WTC11 (cell line): ENCODE data around the gene BLOC1S1. TPM values are rescaled to one million over a fixed set of nuclear protein-coding genes. Genes with fewer than 3 reads are reported as not detected.
A peak's percentile ranks its signal among the peaks of the same experiment; 100 is the strongest.

Experiments used
- ATAC-seq: fragments of 200-7000 bp; cut with Tn5 transposase; 2 replicates; pipeline ENCODE4 v1.10.0; 2021; ENCODE audit warnings: mild to moderate bottlenecking, moderate library complexity
- CTCF ChIA-PET: fragments of 300-600 bp; sonication (Branson Sonifier 250); formaldehyde crosslinking; loops from one replicate; lab custom pipeline; 2021; ENCODE audit warnings: antibody characterized with exemption; lab: Charles Lee
- POLR2A ChIA-PET: fragments of 350-600 bp; sonication (Branson Sonifier 250); formaldehyde crosslinking; loops from one replicate; lab custom pipeline; 2021; ENCODE audit warnings: antibody characterized with exemption; lab: Charles Lee
- DNase-seq: peaks from one replicate; pipeline ENCODE4 v3.0.0; 2021; ENCODE audit warnings: low spot score
- H3K27ac Mint-ChIP-seq: 2 replicates; pipeline ENCODE4 v1.8.0; 2021; ENCODE audit warnings: mixed read lengths
- H3K27me3 Mint-ChIP-seq: 2 replicates; pipeline ENCODE4 v1.8.0; 2021; ENCODE audit warnings: low read depth, mild to moderate bottlenecking, moderate library complexity, mixed read lengths
- H3K36me3 Mint-ChIP-seq: 2 replicates; pipeline ENCODE4 v1.8.0; 2021; ENCODE audit warnings: mixed read lengths
- H3K4me1 Mint-ChIP-seq: 2 replicates; pipeline ENCODE4 v1.8.0; 2022; ENCODE audit warnings: mixed read lengths
- H3K4me3 Mint-ChIP-seq: 2 replicates; pipeline ENCODE4 v1.8.0; 2021; ENCODE audit warnings: mild to moderate bottlenecking, moderate library complexity, mixed read lengths
- H3K9me3 Mint-ChIP-seq: 2 replicates; pipeline ENCODE4 v1.8.0; 2021; ENCODE audit warnings: mixed read lengths
- AFF4 ChIP-seq: sonication (generic); formaldehyde crosslinking; IDR thresholded peaks from 2 replicates; pipeline ENCODE4 v1.8.1; 2023; ENCODE audit warnings: mild to moderate bottlenecking, missing genetic modification reagents, borderline replicate concordance
- ATF1 ChIP-seq: sonication (generic); formaldehyde crosslinking; IDR thresholded peaks from 2 replicates; pipeline ENCODE4 v1.8.1; 2023; ENCODE audit warnings: mild to moderate bottlenecking, moderate library complexity, missing genetic modification reagents
- CTCF ChIP-seq: fragments of 200-600 bp; IDR thresholded peaks from 2 replicates; pipeline ENCODE4 v1.8.0; 2022; ENCODE audit warnings: antibody characterized with exemption
- FOXK1 ChIP-seq: sonication (generic); formaldehyde crosslinking; IDR thresholded peaks from 2 replicates; pipeline ENCODE4 v1.8.0; 2022; ENCODE audit warnings: mild to moderate bottlenecking, moderate library complexity, missing genetic modification reagents
- FOXP1 ChIP-seq: sonication (generic); formaldehyde crosslinking; IDR thresholded peaks from 2 replicates; pipeline ENCODE4 v1.8.0; 2022; ENCODE audit warnings: missing genetic modification reagents, mild to moderate bottlenecking, moderate library complexity, borderline replicate concordance
- JAZF1 ChIP-seq: fragments of 250-450 bp; sonication (Bioruptor Pico); IDR thresholded peaks from 2 replicates; pipeline ENCODE4 v1.9.0; 2021; ENCODE audit warnings: moderate library complexity, mild to moderate bottlenecking, inconsistent platforms
- MAX ChIP-seq: sonication (generic); formaldehyde crosslinking; IDR thresholded peaks from 2 replicates; pipeline ENCODE4 v1.8.0; 2022; ENCODE audit warnings: mild to moderate bottlenecking, missing genetic modification reagents
- NFE2L1 ChIP-seq: sonication (generic); formaldehyde crosslinking; IDR thresholded peaks from 2 replicates; pipeline ENCODE4 v1.8.1; 2023; ENCODE audit warnings: missing genetic modification reagents
- NR2C2 ChIP-seq: sonication (generic); formaldehyde crosslinking; IDR thresholded peaks from 2 replicates; pipeline ENCODE4 v1.8.0; 2022; ENCODE audit warnings: mild to moderate bottlenecking, missing genetic modification reagents
- SP1 ChIP-seq: sonication (generic); formaldehyde crosslinking; conservative IDR thresholded peaks from 2 replicates; pipeline ENCODE4 v1.8.1; 2022; ENCODE audit warnings: missing genetic modification reagents
- STAT6 ChIP-seq: sonication (generic); formaldehyde crosslinking; conservative IDR thresholded peaks from 2 replicates; pipeline ENCODE4 v1.8.1; 2023; ENCODE audit warnings: mild to moderate bottlenecking, low read depth, missing genetic modification reagents, moderate library complexity
- TCF7 ChIP-seq: sonication (generic); formaldehyde crosslinking; IDR thresholded peaks from 2 replicates; pipeline ENCODE4 v1.8.0; 2022; ENCODE audit warnings: mild to moderate bottlenecking, low read depth, missing genetic modification reagents, moderate library complexity
- TEAD4 ChIP-seq: sonication (generic); formaldehyde crosslinking; IDR thresholded peaks from 2 replicates; pipeline ENCODE4 v1.8.0; 2022; ENCODE audit warnings: mild to moderate bottlenecking, missing genetic modification reagents
- USF2 ChIP-seq: sonication (generic); formaldehyde crosslinking; IDR thresholded peaks from 2 replicates; pipeline ENCODE4 v1.8.1; 2023; ENCODE audit warnings: mild to moderate bottlenecking, missing genetic modification reagents, moderate library complexity
- total RNA-seq: library from RNA; stranded (reverse); gene quantifications from 3 replicates; pipeline ENCODE4 v1.2.3, GENCODE V29; 2021
- TF ChIP-seq, protein P1 (sequence below): fragments of 250-450 bp; sonication (Bioruptor Pico); conservative IDR thresholded peaks from 2 replicates; pipeline ENCODE4 v1.9.0; 2021; ENCODE audit warnings: mild to moderate bottlenecking

BLOC1S1 gene
- total RNA-seq, 1 experiment from 2014 or later, result 81.9 TPM

DNA sequence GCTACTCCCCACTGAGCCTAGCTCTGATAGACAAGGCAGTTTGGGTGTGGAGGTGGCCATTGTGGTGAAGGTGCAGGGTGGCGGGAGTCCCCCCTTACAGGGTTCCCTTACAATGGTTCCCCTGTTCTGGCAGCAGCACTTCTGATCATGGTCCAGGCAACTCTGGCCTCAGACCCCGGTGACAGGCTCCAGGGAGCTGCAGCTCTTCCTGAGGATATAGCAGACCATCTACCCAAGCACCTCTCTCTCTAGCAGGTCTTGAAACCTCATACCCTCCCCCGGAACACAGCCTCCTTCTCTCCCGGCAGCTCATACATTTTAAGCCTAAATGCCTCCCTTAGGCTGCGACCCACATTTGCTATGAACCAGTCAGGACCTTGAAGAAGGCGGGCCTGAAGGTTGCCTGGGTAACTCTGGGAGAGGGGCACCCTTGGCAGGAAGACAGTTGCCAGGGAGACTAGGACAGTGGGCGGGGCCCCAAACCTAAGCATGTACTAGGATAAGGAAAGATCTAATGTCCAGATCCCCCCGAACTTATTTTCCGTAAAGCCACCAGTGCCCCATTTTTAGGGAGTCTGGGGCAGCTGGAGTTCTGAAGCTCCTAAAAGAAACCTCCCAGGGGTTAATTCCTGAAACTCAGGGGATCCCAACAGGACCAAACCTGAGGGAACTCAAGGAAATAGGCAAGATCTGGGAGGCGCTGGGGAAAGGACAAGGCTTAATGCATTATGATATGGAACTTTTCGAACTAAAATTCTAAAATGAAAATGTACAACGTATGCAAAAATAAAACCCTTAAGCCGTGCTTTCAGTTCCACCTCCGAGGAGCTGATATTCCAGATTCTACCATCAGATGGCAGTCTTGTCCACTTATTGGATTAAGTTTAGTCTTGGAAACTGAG lies 22.5 kb downstream of the BLOC1S1 start:
- peak; percentile 77 for ATAC-seq

DNA sequence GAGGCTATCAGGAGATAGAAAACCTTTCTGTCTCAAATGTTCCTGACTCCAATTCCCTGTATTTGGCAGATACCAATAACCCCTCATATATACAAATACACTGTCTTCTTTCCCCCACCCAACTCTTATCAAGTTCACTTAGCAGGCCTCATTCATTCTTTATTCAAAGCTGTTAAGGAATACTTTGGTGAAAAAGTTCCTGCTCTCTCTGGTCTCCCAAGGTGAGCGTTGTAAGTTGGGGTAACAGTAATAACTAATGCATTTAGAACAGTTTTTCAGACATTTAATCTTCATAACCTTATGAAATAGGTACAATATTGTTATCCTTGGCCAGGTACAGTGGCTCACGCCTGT lies 23.2 kb downstream of the BLOC1S1 start:
- H3K27ac Mint-ChIP-seq, result no peak overlapping the region
- ChIA-PET CTCF (interaction anchor here (0.8 to 3.8 kb wide), 49 partner anchors 8 to 483 kb away, joined by 3 to 160 read pairs (median 6); partner anchors contain the start of genes BLOC1S1, CD63, DGKA and DNAJC14), POLR2A (interaction anchor here (1.0 to 2.7 kb wide), 5 partner anchors 10 to 235 kb away, joined by 4 to 16 read pairs (median 7); partner anchors contain the start of genes CD63, DNAJC14, ORMDL2 and RAB5B)
- H3K4me3 Mint-ChIP-seq, result no peak overlapping the region
- H3K27me3 Mint-ChIP-seq, result peaks cover 2% of the 10 kb centered on the region; the same call in 1 of the 2 replicates
- ATAC-seq, result no peak
- no peak for DNase-seq
- no peaks in the 10 kb centered on the region for H3K9me3 Mint-ChIP-seq
- H3K4me1 Mint-ChIP-seq, result peaks cover 31% of the 10 kb centered on the region
- H3K36me3 Mint-ChIP-seq, result no peaks in the 10 kb centered on the region
- TF ChIP-seq NR2C2 (CRISPR knock-in tag) (no peak), NFE2L1 (CRISPR knock-in tag) (no peak), ATF1 (CRISPR knock-in tag) (no peak)
- TF ChIP-seq, all 79 proteins: peak for 0

More for the DNA sequence above, 22.5 kb downstream of the BLOC1S1 start:
- peak overlapping the region; percentile 81 for H3K4me3 Mint-ChIP-seq
- CTCF ChIA-PET, result interaction anchor here (0.5 to 3.8 kb wide), 64 partner anchors 9 to 484 kb away, joined by 3 to 160 read pairs (median 5); partner anchors contain the start of genes BLOC1S1, CD63, DGKA and DNAJC14
- TF ChIP-seq SP1 (peak; percentile 73; the same call in 1 of the 2 replicates), FOXP1 (CRISPR knock-in tag) (no peak), USF2 (CRISPR knock-in tag) (no peak), CTCF (peak; percentile 73), MAX (CRISPR knock-in tag) (0 out of 2 replicates have a peak, but pooled peaks have one; percentile 41)
- peak overlapping the region; percentile 86 for H3K27ac Mint-ChIP-seq
- peaks cover 31% of the 10 kb centered on the region for H3K4me1 Mint-ChIP-seq
- POLR2A ChIA-PET, result interaction anchor here (0.5 to 2.7 kb wide), 7 partner anchors 9 to 484 kb away, joined by 3 to 16 read pairs (median 5); partner anchors contain the start of genes CD63, DNAJC14, ORMDL2 and RAB5B
- H3K27me3 Mint-ChIP-seq, result peaks cover 2% of the 10 kb centered on the region; the same call in 1 of the 2 replicates
- no peaks in the 10 kb centered on the region for H3K9me3 Mint-ChIP-seq
- DNase-seq, result peak; percentile 90
- H3K36me3 Mint-ChIP-seq, result no peaks in the 10 kb centered on the region

DNA sequence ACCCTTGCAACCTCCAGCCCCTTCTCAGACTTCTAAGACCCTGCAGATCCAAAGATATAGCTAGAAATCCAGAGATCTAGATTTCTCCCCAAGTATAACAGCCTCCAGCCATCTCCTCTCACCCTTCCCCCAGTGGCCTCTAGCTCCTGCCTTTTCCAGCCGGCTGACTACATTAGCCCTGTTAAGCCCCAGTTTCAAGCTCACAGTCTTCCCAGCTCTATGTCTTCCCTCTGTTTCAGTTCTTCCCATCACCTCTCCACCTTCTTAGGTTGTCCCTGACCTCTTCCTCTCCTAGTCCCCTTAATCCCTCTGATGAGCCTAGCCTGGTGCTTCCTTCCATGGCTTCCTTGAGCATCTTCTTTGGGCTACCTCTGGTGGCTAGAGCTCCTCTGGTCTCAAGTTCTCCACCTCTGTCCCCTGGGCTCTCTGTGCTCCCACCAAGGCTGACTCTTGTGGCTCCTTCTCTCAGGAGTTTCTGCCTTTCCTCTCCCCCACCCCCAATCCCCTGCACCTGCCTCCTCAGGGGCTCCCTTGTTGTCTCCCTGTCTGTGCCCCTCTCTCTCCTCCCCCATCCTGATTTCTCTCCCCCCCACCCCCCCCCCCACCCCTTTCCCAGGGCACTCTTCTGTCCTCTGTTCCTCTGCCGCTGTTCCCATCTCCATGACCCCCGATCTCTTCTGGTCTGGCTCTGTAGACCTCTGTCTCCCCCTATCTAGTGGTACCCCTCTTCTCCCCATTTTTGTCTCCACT lies 26.3 kb downstream of the BLOC1S1 start:
- ChIA-PET POLR2A (interaction anchor here (0.5 to 4.0 kb wide), 7 partner anchors 13 to 637 kb away, joined by 3 to 19 read pairs (median 4); partner anchors contain the start of genes CD63, ORMDL2 and SARNP), CTCF (interaction anchor here (0.5 to 3.2 kb wide), 7 partner anchors 12 to 1248 kb away, joined by 3 to 12 read pairs (median 4); partner anchors contain the start of genes ORMDL2, SARNP and SUOX)
- no peaks in the 10 kb centered on the region for H3K9me3 Mint-ChIP-seq
- H3K4me1 Mint-ChIP-seq, result peaks cover 46% of the 10 kb centered on the region
- no peak for DNase-seq
- peak overlapping the region; percentile 70 for H3K4me3 Mint-ChIP-seq
- H3K36me3 Mint-ChIP-seq, result no peaks in the 10 kb centered on the region
- peak overlapping the region; percentile 82 for H3K27ac Mint-ChIP-seq
- peaks cover 2% of the 10 kb centered on the region; the same call in 1 of the 2 replicates for H3K27me3 Mint-ChIP-seq
- no peak for ATAC-seq
- no peak for TF ChIP-seq STAT6 (CRISPR knock-in tag)
- TF ChIP-seq TCF7, result no peak
- no peak for TF ChIP-seq AFF4
- no peak for TF ChIP-seq FOXK1 (CRISPR knock-in tag)
- no peak for TF ChIP-seq TEAD4
- no peak for TF ChIP-seq JAZF1 (CRISPR knock-in tag)
- TF ChIP-seq, protein P1, sequence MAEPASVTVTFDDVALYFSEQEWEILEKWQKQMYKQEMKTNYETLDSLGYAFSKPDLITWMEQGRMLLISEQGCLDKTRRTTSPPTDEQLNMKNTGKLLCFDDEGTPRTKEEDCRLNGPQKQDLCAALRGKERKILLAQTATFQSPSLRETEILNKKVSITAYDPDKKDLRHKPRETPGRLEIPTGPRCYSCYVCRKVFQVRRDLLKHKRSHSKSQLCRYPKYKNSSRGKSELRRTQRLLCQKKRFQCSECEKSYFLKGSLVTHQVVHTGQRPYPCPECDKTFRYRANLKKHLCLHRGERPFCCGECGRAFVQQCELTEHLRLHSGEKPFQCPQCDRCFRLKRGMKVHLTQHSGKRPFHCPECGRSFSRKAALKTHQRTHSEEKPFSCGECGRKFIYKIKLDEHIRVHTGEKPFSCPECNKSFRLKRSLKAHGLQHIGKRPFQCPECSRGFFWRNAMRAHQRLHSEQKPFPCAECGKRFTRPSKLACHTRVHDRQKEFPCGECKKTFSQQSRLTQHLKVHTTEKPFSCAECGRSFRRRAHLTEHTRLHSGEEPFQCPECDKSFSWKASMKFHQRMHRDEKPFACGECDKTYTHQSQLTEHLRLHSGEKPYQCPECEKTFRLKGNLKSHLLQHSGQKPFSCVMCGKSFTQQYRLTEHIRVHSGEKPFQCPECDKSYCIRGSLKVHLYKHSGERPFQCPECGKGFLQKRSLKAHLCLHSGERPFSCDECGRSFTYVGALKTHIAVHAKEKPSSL (CRISPR knock-in tag), result no peak
